HG03135 (cell line): ENCODE results near the gene SHISA6.

Experiments used
- ATAC-seq: cut with Tn5 transposase; IDR thresholded peaks from one replicate; pipeline ENCODE4 v1.9.1; 2021; ENCODE audit warnings: mild to moderate bottlenecking, moderate library complexity; ENCODE audit not compliant: unreplicated experiment

The SHISA6 gene

DNA sequence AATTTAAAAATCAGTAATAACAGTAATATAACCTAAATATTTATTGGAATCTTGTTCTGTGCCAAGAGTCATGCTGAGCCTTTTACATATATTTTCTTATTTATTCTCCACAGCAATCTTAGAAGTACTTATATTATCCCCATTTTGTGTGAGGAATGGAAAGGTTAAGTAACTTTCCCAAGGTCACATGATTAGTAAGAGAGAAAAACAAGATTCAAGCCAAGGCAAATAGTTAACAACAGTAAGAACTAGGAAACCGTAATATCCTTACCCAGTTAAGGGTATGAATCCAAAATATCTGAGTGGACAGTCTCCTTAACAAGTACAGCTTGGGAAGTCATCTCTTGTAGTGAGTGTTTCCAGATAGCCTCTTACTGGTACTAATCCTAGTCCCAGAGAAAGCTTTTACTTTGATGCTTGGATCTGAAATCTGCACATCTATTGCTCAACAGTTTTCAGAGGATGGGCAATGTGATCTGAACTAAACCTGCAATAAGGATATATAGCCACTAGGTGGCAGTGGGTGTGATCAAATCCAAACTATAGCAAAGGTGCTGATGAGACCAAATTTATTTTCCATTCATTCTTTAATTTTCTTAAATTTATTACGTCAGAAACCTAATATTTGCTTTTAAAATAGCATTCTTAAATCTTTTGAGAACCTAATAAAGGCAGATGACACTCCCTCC is 23.3 kb downstream of the SHISA6 start:
- no peak for ATAC-seq

DNA sequence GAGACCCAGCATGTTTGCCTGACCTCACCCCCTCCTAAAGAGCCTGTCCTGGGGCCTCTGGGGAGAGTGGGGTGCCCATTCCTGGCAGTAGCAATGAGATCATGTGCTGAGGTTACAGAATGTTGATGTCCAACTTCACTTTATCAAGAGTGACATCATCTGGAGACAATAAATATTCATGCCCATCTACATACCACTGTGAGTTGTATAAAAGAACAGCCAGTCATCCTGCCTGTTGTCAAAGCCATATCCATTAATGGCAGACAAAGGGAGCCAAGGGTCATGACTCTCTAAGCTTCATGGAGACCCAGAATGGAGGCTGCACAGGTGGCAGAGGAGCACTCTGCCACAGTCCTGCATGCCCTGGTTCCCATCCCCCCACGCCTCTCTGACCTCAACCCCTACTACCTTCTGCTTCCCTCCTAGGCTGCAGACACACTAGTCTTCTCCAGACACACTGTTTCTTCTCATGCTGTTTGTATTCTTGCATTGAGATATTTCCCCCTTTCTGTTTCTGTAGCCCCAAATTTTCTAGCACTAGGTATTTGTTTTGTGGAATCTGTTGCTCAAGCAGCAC is 27.1 kb downstream of the SHISA6 start:
- no peak for ATAC-seq

DNA sequence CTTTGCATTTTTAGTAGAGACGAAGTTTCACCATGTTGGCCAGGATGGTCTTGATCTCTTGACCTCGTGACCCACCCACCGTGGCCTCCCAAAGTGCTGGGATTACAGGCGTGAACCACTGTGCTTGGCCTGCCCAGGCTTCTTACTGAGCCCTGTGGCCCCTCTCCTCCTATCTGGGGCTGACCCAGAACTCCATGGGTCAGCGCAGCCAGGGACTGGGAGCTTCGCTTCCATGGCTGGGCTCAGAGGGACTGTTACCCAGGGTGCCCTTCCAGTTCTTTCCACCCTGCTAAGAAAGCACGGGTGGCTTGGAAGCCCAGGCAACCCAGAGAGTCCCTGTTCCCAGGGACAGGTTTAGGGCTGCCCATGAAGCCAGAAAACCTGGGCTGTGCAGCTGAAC is 28.2 kb downstream of the SHISA6 start:
- no peak for ATAC-seq

DNA sequence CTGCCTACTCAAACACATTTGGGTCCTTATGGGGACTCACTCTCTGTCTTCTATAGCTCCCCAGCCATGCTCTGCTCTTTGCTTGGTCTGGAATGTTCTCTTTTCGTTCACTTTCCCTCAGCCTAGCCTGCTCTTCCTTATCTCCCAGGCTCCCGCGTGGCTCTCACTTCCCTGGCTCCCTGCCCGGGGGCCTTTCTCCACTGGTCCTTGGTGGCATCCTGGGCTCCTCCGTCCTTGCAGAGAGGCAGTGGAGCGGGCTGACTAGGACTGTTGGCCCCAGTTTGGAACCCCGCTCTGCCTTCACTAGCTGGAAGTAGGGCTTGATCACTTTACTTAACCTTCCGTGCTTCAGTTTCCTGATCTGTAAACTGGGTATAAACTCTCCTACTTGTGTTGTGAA is 31.2 kb downstream of the SHISA6 start:
- ATAC-seq: no peak

DNA sequence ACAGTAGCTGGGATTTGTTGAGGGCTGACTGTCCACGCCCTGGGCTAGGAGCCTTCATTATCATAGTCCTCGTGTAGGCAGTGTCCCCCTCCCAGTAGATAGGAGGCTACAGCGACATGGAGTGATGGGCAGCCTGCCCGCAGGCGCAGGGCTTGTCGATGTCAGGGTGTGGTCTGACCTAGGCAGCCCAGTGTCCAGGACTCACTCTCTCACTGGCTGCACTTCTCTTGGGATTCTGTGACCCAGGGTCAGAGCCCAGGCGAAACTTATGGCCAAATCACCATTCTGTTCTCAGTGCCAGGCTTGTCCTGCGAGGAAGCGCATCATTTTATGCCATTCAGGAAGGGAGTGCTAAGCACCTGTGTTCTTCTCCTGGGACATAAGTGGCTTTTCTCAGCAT is 32.6 kb downstream of the SHISA6 start:
- no peak for ATAC-seq

DNA sequence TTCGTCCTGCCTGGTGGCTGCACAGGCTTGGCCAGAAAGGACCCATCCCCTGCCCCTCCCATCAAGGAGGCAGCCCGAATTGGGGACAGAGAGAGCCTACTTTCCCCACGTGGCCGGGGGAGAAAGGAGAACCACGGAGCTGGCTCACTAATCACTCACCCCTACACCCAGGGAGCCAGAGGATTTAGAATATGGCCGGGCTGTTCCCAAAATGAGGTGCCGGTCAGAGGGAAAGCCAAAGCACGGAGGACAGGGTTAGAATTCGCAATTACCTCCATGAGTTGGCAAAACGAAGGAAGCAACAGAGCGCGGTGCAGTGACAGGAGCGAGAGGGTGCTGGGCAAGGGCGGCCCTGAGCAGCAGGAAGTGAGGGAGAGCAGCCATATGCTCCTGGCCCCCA is 33.1 kb downstream of the SHISA6 start:
- no peak for ATAC-seq

DNA sequence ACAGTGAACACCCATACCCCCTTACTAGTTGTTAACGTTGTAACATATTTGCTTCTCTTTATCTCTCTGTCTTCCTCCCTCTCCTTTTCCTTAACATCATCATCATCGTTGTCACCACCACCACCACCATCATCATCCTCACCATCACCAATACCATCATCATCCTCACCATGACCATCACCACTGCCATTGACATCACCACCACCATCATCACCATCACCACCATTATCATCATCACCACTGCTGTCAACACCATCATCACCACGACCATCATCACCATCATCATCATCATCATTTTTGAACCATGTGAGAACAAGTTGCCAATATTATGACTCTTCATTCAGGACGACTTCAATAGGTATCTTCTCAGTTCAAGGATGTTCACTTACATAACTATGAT is 35.5 kb downstream of the SHISA6 start:
- ATAC-seq: no peak

DNA sequence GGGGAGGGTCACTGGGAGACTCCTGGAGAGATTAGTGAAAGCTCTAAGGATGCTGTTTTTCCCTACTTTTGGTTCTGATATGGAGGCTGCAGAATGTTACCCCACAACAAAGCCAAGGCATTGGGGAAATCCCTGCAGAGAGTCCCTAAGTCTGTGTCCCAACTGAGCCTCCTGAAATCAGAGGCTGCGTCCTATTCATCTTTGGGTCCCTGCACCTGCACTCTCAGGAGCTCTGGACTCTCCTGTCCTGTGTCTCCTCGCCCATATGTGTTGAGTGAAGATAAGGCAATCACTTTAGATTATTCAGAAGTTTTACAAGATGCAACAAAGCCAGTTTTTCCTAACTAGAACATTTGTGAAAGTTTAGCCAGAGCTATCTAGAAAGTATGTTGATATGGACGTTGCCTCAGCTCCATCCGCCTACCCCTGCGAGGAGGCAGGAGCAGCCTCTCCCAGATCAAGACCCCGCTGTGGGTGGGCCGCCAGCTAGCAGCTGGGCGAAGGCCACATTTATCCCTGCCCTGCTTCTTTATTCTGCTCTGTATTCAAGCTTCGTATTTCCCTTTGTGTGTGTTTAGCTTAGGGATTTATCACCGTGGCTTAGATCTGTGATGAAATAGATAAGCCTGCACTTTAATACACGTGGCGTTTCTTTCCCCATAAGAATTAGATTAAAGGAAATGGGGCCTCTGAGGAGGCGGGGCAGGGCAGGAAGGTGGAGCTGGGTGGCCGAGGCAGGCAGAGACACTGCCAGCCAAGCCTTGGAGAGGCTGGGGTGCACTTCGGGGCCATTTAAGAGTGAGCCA is 37.4 kb downstream of the SHISA6 start:
- ATAC-seq: no peak

DNA sequence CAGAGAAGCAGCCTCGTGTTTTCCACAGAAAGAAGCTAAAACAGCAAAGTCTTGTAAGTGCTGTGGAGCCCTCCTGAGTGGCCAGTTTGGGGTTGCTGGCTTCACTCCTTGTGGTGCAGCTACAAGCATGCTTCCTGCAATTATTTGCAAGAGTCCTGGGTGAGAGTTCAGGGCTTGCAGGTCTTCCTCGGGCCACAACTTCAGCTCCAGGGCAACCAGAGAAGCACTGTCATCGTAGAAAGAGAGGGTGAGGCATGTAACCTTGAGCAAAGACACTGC is 37.9 kb downstream of the SHISA6 start:
- ATAC-seq: no peak

DNA sequence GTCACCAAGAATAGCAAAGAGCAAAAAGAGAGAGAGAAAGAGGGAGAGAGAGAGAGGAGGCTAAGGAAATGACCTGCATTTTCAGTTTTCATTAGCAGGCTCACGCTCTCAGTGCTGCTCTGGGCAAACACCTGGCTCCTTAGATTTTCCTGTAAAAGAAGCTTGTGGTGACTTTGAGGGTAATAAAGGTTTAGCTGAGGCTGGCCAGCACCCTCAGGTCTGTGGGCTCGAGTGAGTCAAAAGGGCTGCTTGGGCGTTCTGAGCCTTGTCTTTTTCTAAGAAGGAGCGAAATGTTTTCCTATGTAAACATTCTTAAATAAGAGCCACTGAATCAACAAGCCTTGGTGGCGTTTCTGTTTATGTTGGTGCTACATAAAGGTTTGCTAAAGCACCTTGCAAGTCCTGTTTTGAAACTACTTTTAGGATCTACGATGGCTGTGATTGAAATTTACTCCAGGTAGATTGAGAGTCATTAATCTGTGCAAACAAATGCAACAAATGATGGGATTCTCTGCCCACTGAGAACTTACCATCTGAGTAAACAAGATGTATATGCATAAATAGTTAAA is 38.8 kb downstream of the SHISA6 start:
- no peak for ATAC-seq

DNA sequence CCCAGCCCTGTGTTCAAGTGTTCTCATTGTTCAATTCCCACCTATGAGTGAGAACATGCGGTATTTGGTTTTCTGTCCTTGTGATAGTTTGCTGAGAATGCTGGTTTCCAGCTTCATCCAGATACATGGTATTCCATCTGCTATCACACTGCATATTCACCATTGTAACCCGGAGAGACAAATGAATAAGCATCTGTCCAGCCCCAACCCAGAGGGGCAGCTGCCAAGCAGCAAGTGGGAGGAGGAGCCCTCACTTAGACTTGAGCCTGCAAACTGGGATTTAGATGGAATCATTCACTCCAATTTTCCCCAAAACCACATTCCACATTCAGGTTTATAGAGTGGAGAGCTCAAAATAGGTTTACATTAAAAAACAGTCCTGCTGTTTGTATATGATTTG is 41.6 kb downstream of the SHISA6 start:
- ATAC-seq: no peak

DNA sequence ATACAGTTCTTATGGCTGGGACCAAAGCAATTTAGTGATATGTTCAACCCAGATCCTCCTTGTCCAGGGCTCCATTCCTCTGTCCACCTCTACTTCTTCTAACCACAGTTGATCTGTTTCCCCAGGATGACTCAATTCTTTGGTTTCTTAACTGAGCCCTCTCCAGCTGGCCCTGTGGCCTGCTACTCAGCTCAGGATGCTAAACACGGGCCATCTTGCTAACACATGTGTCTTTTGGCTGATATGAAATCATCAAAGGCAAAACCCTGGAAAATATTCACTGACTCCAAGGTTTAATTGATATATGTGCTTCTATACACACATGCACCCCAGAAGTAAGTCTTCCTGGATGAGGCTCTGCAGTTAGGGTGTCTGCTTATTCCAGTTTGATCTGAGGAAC is 43.8 kb downstream of the SHISA6 start:
- no peak for ATAC-seq

DNA sequence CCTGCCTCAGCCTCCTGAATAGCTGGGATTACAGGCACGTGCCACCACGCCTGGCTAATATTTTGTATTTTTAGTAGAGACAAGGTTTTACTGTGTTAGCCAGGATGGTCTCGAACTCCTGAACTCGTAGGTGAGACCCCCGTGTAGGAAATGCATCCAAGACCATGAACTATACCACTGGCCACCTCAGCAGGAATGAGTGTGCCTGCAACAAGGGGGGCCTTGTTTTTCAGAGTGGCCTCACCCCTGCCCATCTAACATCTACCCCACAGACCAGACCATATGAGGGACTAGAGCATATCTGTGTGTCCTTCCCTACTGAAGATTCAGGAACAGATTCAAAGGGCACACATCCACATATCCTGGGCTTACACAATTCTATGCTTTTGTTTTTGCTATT is 44.9 kb downstream of the SHISA6 start:
- no peak for ATAC-seq

DNA sequence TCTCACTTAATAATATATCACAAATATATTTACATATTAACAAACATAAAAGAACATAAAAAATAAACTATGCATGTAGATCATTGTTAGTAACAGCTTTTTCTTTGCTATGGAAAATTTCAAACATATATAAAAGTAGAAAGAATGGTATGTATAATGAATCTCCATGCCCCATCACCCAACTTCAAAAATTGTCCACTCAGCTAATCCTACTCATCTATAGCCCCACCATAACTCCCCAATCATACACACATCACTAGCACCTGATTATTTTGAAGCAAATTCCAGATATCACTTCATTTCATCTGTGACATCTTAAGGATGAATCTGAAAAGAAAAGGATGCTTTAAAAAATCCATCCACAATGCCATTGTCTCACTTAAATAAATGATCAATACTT is 46.8 kb downstream of the SHISA6 start:
- ATAC-seq: no peak

DNA sequence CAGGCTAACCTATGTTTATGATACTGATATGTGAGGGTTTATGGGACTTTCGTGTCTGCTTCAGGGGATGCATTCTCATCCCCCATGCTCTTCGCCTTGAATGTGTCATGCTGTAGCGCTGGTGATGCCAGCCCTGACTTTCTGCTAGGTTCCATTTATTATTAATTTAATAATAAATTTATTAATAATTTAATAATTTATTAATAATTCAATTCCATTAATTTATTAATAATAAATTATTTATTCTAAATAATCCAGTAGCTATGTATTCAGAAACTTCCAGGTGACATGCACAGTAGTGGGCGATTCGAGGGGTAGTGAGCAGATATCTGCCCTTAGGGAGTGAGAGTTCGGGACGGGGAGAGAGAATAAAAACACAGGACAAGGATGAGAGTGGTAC is 49.8 kb downstream of the SHISA6 start:
- no peak for ATAC-seq

DNA sequence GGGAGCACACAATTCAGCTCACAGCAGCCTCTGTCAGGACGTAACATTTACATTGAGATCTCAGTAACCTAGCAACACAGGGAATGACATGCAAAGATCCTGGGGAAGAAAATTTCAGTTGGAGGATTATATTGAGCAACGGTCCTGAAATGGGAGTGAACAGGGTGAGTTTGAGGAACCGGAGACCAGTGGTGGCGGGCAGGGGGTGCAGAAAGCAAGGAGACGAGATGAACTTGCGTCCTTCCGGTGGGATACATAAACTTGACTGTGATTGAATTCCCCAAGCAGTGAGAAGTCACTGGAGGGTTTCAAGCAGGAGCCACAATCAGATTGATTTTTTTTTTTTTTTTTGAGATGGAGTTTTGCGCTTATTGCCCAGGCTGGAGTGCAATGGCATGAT is 51.5 kb downstream of the SHISA6 start:
- ATAC-seq: no peak

DNA sequence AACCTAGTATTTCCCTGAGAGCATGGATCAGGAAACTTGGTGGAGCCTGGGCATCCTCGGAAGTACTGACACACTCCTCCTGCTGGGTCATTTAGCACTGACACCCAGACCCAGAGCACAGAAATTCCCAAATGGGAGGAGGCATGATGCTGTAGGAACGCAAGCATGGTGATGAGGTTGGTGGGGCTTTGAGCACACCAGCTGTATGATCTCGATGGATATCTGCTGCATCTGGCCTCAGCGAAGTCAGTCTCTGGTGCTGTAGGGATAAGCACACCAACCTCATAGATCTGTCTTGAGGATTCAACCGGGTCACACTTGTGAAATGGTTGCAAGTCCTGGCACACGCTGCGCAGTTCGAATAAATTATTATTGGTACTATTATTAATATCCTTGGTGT is 52.5 kb downstream of the SHISA6 start:
- ATAC-seq: no peak

DNA sequence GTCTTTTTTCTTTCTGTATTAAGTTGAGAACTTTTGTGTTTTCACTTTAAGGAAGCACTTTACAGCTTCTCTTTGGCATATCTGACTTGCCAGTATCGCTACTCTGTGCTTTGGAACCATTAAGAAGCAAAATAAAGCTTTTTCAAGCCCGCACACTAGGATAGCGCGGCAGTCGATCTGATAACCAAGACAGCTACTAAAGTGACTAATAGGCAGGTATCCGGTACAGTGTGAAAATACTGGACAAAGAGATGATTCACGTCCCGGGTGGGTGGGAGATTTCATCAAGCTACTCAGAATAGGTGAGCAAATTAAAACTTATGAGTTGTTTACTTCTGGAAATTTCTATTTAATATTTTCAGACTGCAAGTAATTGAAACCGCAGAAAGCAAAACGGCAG is 53.8 kb downstream of the SHISA6 start:
- no peak for ATAC-seq

DNA sequence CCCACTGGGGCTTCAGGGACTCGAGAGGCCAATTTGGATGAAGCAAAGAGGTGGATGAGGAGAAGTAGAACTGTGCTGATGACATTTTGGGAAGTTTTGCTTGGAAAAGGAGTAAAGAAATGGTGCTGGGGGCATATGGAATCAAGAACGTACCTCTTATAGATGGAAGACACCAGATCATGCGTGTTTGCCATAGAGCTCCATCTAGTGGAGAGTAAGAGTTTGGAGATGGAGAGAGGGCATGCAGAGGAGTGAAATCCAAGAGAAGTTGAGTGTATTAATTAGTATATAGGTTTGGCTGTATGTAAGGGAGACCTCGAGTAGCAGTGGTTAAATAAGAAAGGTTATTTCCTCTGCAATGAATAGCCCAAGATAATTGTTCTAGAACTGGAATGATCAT is 56.0 kb downstream of the SHISA6 start:
- ATAC-seq: no peak

DNA sequence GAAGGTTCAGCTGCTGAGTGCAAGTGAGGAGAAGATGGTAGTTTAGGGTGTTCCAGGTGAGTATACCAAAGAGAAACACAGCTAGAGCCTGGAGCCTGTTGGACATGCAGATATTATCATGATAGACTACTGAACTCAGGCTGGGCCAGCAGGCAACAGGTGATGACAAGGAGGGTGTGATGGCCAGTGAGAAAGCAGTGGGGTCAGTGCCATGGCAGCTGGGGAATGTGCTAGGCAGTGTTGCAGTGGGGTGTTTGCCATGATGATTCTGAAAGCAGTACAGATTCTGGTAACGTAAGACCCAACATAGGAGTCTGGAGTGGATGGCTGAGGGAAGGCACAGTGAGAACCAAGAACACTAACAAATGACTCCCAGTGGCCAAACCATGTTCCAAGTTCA is 57.4 kb downstream of the SHISA6 start:
- ATAC-seq: no peak

DNA sequence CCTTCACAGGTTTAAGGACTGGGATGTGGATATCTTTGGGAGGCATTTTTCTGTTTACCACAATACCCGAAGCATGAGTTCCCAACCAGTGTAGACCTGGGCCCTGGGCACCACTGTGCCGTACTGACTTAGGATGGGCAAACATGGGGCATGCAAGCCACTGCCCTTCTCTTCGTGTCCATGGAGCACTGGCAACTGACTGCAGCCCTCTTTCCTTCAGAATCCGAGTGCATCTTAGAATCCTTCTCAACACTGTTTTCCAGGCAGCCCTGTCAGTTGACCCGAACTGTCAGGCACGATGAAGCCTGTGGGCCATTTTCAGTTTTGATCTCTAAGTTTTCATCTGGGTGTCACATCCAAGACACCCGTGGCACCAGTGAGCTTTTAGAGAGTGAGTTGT is 59.2 kb downstream of the SHISA6 start:
- no peak for ATAC-seq

DNA sequence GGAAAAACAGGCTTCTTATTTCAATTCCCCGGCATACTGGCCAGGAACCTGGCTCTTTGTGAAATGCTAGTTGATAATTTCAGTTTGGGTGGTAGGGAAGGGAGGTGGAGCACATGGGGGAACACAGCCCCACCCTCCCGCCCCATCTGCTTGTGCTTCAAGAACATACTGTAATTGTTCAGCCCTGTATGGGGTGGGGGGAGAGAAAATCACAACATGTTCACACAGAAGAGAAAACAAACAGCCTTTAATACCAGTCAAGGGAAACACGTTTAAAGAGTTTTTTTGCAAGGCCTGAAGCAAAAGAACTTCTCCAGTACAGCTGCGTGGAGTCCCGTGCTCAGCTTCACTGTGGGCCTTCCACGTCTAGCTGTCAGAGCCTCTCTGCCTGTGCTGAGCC is 59.7 kb downstream of the SHISA6 start:
- no peak for ATAC-seq
